ENCODE measurements around the gene CILP2. TPM values are rescaled to one million over a fixed set of nuclear protein-coding genes. Genes with fewer than 3 reads are reported as not detected.

The CILP2 gene
- total RNA-seq, 2 experiments from 2014 or later: 1.1 to 1.7 TPM

- Histone ChIP-seq H3K36me3 (ENCODE audit: insufficient read depth, low read length) (peaks cover 42% of the 10 kb centered on the region), H3K4me1 (ENCODE audit: insufficient read depth, low read length) (peaks cover 36% of the 10 kb centered on the region), H3K4me3 (ENCODE audit: low read length) (no peak overlapping the region), H3K27ac (ENCODE audit: low read depth in 1 of 2, low read length in 2 of 2) (no peak overlapping the region), H3K27me3 (ENCODE audit: control insufficient read depth in 1 of 2, insufficient read depth in 2 of 2, low read length in 2 of 2) (no peaks in the 10 kb centered on the region), H3K9me3 (ENCODE audit: control insufficient read depth in 1 of 2, insufficient read depth in 1 of 2, low read length in 2 of 2) (no peaks in the 10 kb centered on the region)
- intact Hi-C loops (cut with DNase I, micrococcal nuclease): no loop called here
- Mint-ChIP-seq H3K4me1 (ENCODE audit: low read depth) (peaks cover 36% of the 10 kb centered on the region), H3K36me3 (ENCODE audit: low read depth) (peaks cover 41% of the 10 kb centered on the region), H3K27ac (peak overlapping the region; percentile 49), H3K4me3 (peak overlapping the region; percentile 67), H3K9me3 (no peaks in the 10 kb centered on the region), H3K27me3 (no peaks in the 10 kb centered on the region)
- ChIA-PET CTCF (no interaction called here), POLR2A (no interaction called here)
- ATAC-seq (ENCODE audit: poor library complexity) (no peak), DNase-seq (no peak)
- TF ChIP-seq CTCF (IDR thresholded peaks at IDR 0.05): no peak
These were observed 17.1 kb upstream of the CILP2 start for GRCh38 chr19:19520989-19521388.

- no peak for DNase-seq
- peaks cover 55% of the 10 kb centered on the region for H3K36me3 Mint-ChIP-seq (ENCODE audit: low read depth)
- Histone ChIP-seq H3K4me1 (ENCODE audit: insufficient read depth, low read length) (peaks cover 18% of the 10 kb centered on the region), H3K27ac (ENCODE audit: low read depth in 1 of 2, low read length in 2 of 2) (no peak overlapping the region), H3K27me3 (ENCODE audit: control insufficient read depth in 1 of 2, insufficient read depth in 2 of 2, low read length in 2 of 2) (no peaks in the 10 kb centered on the region), H3K36me3 (ENCODE audit: insufficient read depth, low read length) (peaks cover 56% of the 10 kb centered on the region), H3K9me3 (ENCODE audit: control insufficient read depth in 1 of 2, insufficient read depth in 1 of 2, low read length in 2 of 2) (no peaks in the 10 kb centered on the region), H3K4me3 (ENCODE audit: low read length) (no peak overlapping the region)
- peaks cover 20% of the 10 kb centered on the region for H3K4me1 Mint-ChIP-seq (ENCODE audit: low read depth)
- ATAC-seq (ENCODE audit: poor library complexity): no peak
- H3K4me3 Mint-ChIP-seq: no peak overlapping the region
- H3K9me3 Mint-ChIP-seq: no peaks in the 10 kb centered on the region
- CTCF ChIA-PET: no interaction called here
- no peaks in the 10 kb centered on the region for H3K27me3 Mint-ChIP-seq
- H3K27ac Mint-ChIP-seq: no peak overlapping the region
- TF ChIP-seq CTCF (IDR thresholded peaks at IDR 0.05): no peak
- POLR2A ChIA-PET: interaction anchor here (0.6 kb wide), 1 partner anchor 104 kb away, joined by 3 read pairs; no protein-coding TSS in a partner anchor
- intact Hi-C loops (cut with DNase I, micrococcal nuclease): no loop called here
These were observed 14.9 kb upstream of the CILP2 start for GRCh38 chr19:19523177-19523576.

- peaks cover 59% of the 10 kb centered on the region for H3K36me3 ChIP-seq (ENCODE audit: insufficient read depth, low read length)
- POLR2A ChIA-PET: interaction anchor here (0.6 kb wide), 1 partner anchor 103 kb away, joined by 3 read pairs; no protein-coding TSS in a partner anchor
- CTCF ChIA-PET: no interaction called here
These were observed 14.0 kb upstream of the CILP2 start for GRCh38 chr19:19524053-19524452.

More at GRCh38 chr19:19524053-19524452, 14.0 kb upstream of the CILP2 start:
- no peak overlapping the region for H3K4me3 Mint-ChIP-seq
- H3K36me3 Mint-ChIP-seq (ENCODE audit: low read depth): peaks cover 58% of the 10 kb centered on the region
- peaks cover 17% of the 10 kb centered on the region for H3K4me1 Mint-ChIP-seq (ENCODE audit: low read depth)
- DNase-seq (no peak), ATAC-seq (ENCODE audit: poor library complexity) (no peak)
- H3K9me3 Mint-ChIP-seq: no peaks in the 10 kb centered on the region
- H3K27ac ChIP-seq (ENCODE audit: low read depth in 1 of 2, low read length in 2 of 2): no peak overlapping the region
- no peaks in the 10 kb centered on the region for H3K27me3 ChIP-seq (ENCODE audit: control insufficient read depth in 1 of 2, insufficient read depth in 2 of 2, low read length in 2 of 2)
- TF ChIP-seq CTCF (IDR thresholded peaks at IDR 0.05): no peak
- H3K4me3 ChIP-seq (ENCODE audit: low read length): no peak overlapping the region
- H3K27ac Mint-ChIP-seq: no peak overlapping the region
- peaks cover 18% of the 10 kb centered on the region for H3K4me1 ChIP-seq (ENCODE audit: insufficient read depth, low read length)
- no peaks in the 10 kb centered on the region for H3K9me3 ChIP-seq (ENCODE audit: control insufficient read depth in 1 of 2, insufficient read depth in 1 of 2, low read length in 2 of 2)
- H3K27me3 Mint-ChIP-seq: no peaks in the 10 kb centered on the region
- intact Hi-C loops (cut with DNase I, micrococcal nuclease): no loop called here

All from CD4-positive, alpha-beta T cell (primary cell).